Measurements from ENCODE around the gene SEZ6L2.
"Not testable (repeated sequence)": the region's sequence is repeated elsewhere in the genome, so short reads cannot be mapped to it uniquely, and the experiment has no call there.

Gene SEZ6L2

DNA sequence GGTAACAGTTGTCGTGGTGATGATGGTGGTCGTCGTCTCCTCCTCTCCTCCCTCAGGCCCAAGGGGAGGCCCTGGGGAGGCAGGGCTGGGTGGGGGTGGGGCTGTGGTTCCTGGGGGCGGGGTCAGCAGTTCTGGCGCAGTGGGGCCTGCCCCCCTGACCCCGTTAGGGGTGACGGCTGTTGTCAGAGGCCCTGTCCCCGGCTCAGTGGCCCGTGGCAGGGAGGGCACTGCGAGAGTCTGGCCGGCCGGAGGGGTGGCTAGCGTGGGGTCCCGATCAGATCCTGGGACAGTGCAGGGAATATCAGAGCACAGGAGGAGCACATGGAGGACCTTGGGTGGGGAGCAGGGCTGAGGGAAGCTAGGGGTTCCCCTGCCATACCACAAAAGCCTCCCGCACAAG, 2.5 kb downstream of the SEZ6L2 start:
- DNase-seq (ENCODE audit: extremely low spot score): no peak
- ChIA-PET POLR2A (interaction anchor here (1.0 kb wide), 1 partner anchor 8 kb away, joined by 4 read pairs; no protein-coding TSS in a partner anchor), CTCF (no interaction called here)
- no peak for TF ChIP-seq HDGF (IDR thresholded peaks at IDR 0.05; ENCODE audit: borderline replicate concordance)
- TF ChIP-seq FOXA1 (IDR thresholded peaks at IDR 0.05): no peak
- no peak for TF ChIP-seq FOXM1 (IDR thresholded peaks at IDR 0.05; ENCODE audit: borderline replicate concordance)
- TF ChIP-seq TARDBP (IDR thresholded peaks at IDR 0.05): no peak
- TF ChIP-seq ARNT (IDR thresholded peaks at IDR 0.05): no peak
- TF ChIP-seq SUZ12 (IDR thresholded peaks at IDR 0.05): no peak
- no peak for TF ChIP-seq LEF1 (IDR thresholded peaks at IDR 0.05; ENCODE audit: borderline replicate concordance)
- no peak for TF ChIP-seq NFRKB (IDR thresholded peaks at IDR 0.05)
- no peak for TF ChIP-seq FOXK2 (IDR thresholded peaks at IDR 0.05)

- CTCF ChIA-PET: interaction anchor here (1.4 kb wide), 1 partner anchor 46 kb away, joined by 3 read pairs; no protein-coding TSS in a partner anchor
Measured at GRCh38 chr16:29894352-29894751, 5.0 kb downstream of the SEZ6L2 start.

GRCh38 chr16:29893553-29893952, 5.8 kb downstream of the SEZ6L2 start:
- no peak for TF ChIP-seq NFRKB (IDR thresholded peaks at IDR 0.05)
- TF ChIP-seq CTBP1 (IDR thresholded peaks at IDR 0.05; ENCODE audit: borderline replicate concordance): no peak
- no peak for TF ChIP-seq TARDBP (IDR thresholded peaks at IDR 0.05)
- TF ChIP-seq FOXM1 (IDR thresholded peaks at IDR 0.05; ENCODE audit: borderline replicate concordance): no peak
- no peak for TF ChIP-seq SP1 (IDR thresholded peaks at IDR 0.05)
- no peak for TF ChIP-seq FOXA1 (IDR thresholded peaks at IDR 0.05)
- no peak for TF ChIP-seq SUZ12 (IDR thresholded peaks at IDR 0.05)
- ChIA-PET POLR2A (interaction anchor here (0.7 kb wide), 1 partner anchor 32 kb away, joined by 3 read pairs; no protein-coding TSS in a partner anchor), CTCF (interaction anchor here (1.4 kb wide), 1 partner anchor 45 kb away, joined by 3 read pairs; no protein-coding TSS in a partner anchor)
- no peak for DNase-seq (ENCODE audit: extremely low spot score)

More at GRCh38 chr16:29894352-29894751, 5.0 kb downstream of the SEZ6L2 start:
- POLR2A ChIA-PET: interaction anchor here (1.2 kb wide), 1 partner anchor 27 kb away, joined by 3 read pairs; no protein-coding TSS in a partner anchor
- TF ChIP-seq LEF1 (IDR thresholded peaks at IDR 0.05; ENCODE audit: borderline replicate concordance) (no peak), ELF4 (IDR thresholded peaks at IDR 0.05) (no peak), BHLHE40 (IDR thresholded peaks at IDR 0.05; ENCODE audit: borderline replicate concordance) (no peak), HDGF (IDR thresholded peaks at IDR 0.05; ENCODE audit: borderline replicate concordance) (no peak), NFRKB (IDR thresholded peaks at IDR 0.05) (no peak), ZNF384 (IDR thresholded peaks at IDR 0.05) (no peak), TARDBP (IDR thresholded peaks at IDR 0.05) (no peak)
- TF ChIP-seq, protein P1, sequence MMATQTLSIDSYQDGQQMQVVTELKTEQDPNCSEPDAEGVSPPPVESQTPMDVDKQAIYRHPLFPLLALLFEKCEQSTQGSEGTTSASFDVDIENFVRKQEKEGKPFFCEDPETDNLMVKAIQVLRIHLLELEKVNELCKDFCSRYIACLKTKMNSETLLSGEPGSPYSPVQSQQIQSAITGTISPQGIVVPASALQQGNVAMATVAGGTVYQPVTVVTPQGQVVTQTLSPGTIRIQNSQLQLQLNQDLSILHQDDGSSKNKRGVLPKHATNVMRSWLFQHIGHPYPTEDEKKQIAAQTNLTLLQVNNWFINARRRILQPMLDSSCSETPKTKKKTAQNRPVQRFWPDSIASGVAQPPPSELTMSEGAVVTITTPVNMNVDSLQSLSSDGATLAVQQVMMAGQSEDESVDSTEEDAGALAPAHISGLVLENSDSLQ (IDR thresholded peaks at IDR 0.05): no peak
- DNase-seq (ENCODE audit: extremely low spot score): no peak

- ChIA-PET CTCF (no interaction called here), POLR2A (no interaction called here)
- DNase-seq (ENCODE audit: extremely low spot score): no peak
- TF ChIP-seq L3MBTL2 (conservative IDR thresholded peaks at IDR 0.05) (no peak), ZNF384 (IDR thresholded peaks at IDR 0.05) (no peak), ELF4 (IDR thresholded peaks at IDR 0.05) (no peak), FOXK2 (IDR thresholded peaks at IDR 0.05) (no peak), SP1 (IDR thresholded peaks at IDR 0.05) (no peak), SUZ12 (IDR thresholded peaks at IDR 0.05) (no peak), LEF1 (IDR thresholded peaks at IDR 0.05; ENCODE audit: borderline replicate concordance) (no peak), HDGF (IDR thresholded peaks at IDR 0.05; ENCODE audit: borderline replicate concordance) (no peak), BHLHE40 (IDR thresholded peaks at IDR 0.05; ENCODE audit: borderline replicate concordance) (no peak), ARNT (IDR thresholded peaks at IDR 0.05) (no peak), CTBP1 (IDR thresholded peaks at IDR 0.05; ENCODE audit: borderline replicate concordance) (no peak), NFRKB (IDR thresholded peaks at IDR 0.05) (no peak), FOXM1 (IDR thresholded peaks at IDR 0.05; ENCODE audit: borderline replicate concordance) (no peak), TARDBP (IDR thresholded peaks at IDR 0.05) (no peak), FOXA1 (IDR thresholded peaks at IDR 0.05) (no peak)
- TF ChIP-seq, protein P1 (IDR thresholded peaks at IDR 0.05): no peak
Measured at GRCh38 chr16:29892458-29892813, 6.9 kb downstream of the SEZ6L2 start.

GRCh38 chr16:29891525-29892457, 7.6 kb downstream of the SEZ6L2 start:
- DNase-seq (ENCODE audit: extremely low spot score): no peak
- ChIA-PET POLR2A (no interaction called here), CTCF (interaction anchor here (1.0 kb wide), 1 partner anchor 28 kb away, joined by 3 read pairs; the partner anchor contains the start of gene CDIPT)
- TF ChIP-seq CTBP1 (IDR thresholded peaks at IDR 0.05; ENCODE audit: borderline replicate concordance) (no peak), SUZ12 (IDR thresholded peaks at IDR 0.05) (no peak), HDGF (IDR thresholded peaks at IDR 0.05; ENCODE audit: borderline replicate concordance) (no peak), ELF4 (IDR thresholded peaks at IDR 0.05) (no peak), BHLHE40 (IDR thresholded peaks at IDR 0.05; ENCODE audit: borderline replicate concordance) (no peak), LEF1 (IDR thresholded peaks at IDR 0.05; ENCODE audit: borderline replicate concordance) (no peak), L3MBTL2 (conservative IDR thresholded peaks at IDR 0.05) (no peak), ZNF384 (IDR thresholded peaks at IDR 0.05) (no peak), FOXK2 (IDR thresholded peaks at IDR 0.05) (no peak)
- TF ChIP-seq, protein P1 (IDR thresholded peaks at IDR 0.05): no peak

DNA sequence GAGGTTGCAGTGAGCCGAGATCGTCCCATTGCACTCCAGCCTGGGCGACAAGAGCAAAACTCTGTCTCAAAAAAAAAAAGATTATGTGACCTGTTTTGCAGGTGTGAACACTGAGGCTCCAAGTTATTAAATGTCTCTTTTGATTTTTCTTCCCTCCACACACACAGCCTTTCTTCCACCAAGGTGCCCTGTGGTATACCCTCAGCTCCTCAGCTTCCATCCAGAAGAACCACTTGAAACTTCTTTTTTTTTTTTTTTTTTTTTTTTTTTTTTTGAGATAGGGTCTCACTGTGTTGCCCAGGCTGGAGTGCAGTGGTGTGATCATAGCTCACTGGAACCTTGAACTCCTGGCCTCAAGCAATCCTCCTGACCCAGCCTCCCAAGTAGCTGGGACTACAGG, 10.0 kb downstream of the SEZ6L2 start:
- POLR2A ChIA-PET: interaction anchor here (1.6 kb wide), 1 partner anchor 12 kb away, joined by 3 read pairs; no protein-coding TSS in a partner anchor

More for the DNA sequence above, 10.0 kb downstream of the SEZ6L2 start:
- TF ChIP-seq ZNF384 (IDR thresholded peaks at IDR 0.05): peak; percentile 80
- DNase-seq (ENCODE audit: extremely low spot score); CTCF ChIA-PET: not testable (repeated sequence)
